RWPE2 (cell line): ENCODE data around the gene ABI2.

Experiments used
- ATAC-seq: fragments of 200-7000 bp; cut with Tn5 transposase; 3 replicates; pipeline ENCODE4 v1.9.1; 2021; ENCODE audit warnings: low read depth
- DNase-seq: peaks from one replicate; pipeline ENCODE4 v3.0.0-alpha.2; 2020; ENCODE audit warnings: low spot score
- H3K27ac ChIP-seq: fragments of 450-650 bp; 2 replicates; pipeline ENCODE4 v1.5.1; 2017; ENCODE audit warnings: mild to moderate bottlenecking; ENCODE audit not compliant: poor library complexity, severe bottlenecking
- H3K27me3 ChIP-seq: fragments of 250-450 bp; sonication (Bioruptor Pico); 2 replicates; pipeline ENCODE4 v1.5.1; 2021; ENCODE audit warnings: mild to moderate bottlenecking, moderate library complexity; ENCODE audit not compliant: insufficient read depth, poor library complexity, severe bottlenecking
- H3K36me3 ChIP-seq: fragments of 250-450 bp; sonication (Bioruptor Pico); 2 replicates; pipeline ENCODE4 v1.5.1; 2020; ENCODE audit warnings: low read depth, mild to moderate bottlenecking, moderate library complexity
- H3K4me1 ChIP-seq: fragments of 250-450 bp; sonication (Bioruptor Pico); 2 replicates; pipeline ENCODE4 v1.5.1; 2021; ENCODE audit warnings: mild to moderate bottlenecking, moderate library complexity; ENCODE audit not compliant: insufficient read depth, poor library complexity, severe bottlenecking
- H3K4me3 ChIP-seq: fragments of 250-450 bp; sonication (Bioruptor Pico); 2 replicates; pipeline ENCODE4 v1.5.1; 2021; ENCODE audit warnings: mild to moderate bottlenecking, moderate library complexity; ENCODE audit not compliant: severe bottlenecking
- H3K9me3 ChIP-seq: fragments of 250-450 bp; sonication (Bioruptor Pico); 2 replicates; pipeline ENCODE4 v1.5.1; 2021; ENCODE audit warnings: mild to moderate bottlenecking, moderate library complexity; ENCODE audit not compliant: severe bottlenecking
- TF ChIP-seq, protein P1 (sequence below): fragments of 450-650 bp; IDR thresholded peaks from one replicate; pipeline ENCODE4 v1.5.1; 2017; ENCODE audit warnings: mild to moderate bottlenecking, moderate library complexity; ENCODE audit not compliant: poor library complexity, severe bottlenecking

The ABI2 gene

DNA sequence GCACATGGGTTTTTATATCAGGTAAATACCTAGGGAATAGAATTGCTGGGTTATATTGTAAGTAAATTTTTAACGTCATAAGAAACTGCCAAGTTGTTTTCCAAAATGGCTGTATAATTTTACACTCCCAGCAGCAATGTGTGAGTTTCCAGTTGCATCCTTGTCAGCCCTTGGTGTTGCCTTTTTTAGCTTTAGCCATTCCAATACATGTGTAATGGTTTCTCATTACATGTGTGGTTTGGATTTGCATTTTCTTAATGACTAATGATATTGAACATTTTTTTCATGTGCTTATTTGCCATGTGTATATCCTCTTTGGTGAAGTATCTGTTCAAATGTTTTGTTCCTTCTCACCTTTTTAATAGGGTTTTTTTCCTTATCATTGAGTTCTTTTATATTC is 70.8 kb downstream of the ABI2 start:
- H3K27me3 ChIP-seq: no peaks in the 10 kb centered on the region
- peaks cover 44% of the 10 kb centered on the region for H3K36me3 ChIP-seq
- H3K4me3 ChIP-seq: no peak overlapping the region
- ATAC-seq (no peak), DNase-seq (no peak)
- no peaks in the 10 kb centered on the region for H3K9me3 ChIP-seq
- no peak overlapping the region for H3K27ac ChIP-seq
- TF ChIP-seq, protein P1, sequence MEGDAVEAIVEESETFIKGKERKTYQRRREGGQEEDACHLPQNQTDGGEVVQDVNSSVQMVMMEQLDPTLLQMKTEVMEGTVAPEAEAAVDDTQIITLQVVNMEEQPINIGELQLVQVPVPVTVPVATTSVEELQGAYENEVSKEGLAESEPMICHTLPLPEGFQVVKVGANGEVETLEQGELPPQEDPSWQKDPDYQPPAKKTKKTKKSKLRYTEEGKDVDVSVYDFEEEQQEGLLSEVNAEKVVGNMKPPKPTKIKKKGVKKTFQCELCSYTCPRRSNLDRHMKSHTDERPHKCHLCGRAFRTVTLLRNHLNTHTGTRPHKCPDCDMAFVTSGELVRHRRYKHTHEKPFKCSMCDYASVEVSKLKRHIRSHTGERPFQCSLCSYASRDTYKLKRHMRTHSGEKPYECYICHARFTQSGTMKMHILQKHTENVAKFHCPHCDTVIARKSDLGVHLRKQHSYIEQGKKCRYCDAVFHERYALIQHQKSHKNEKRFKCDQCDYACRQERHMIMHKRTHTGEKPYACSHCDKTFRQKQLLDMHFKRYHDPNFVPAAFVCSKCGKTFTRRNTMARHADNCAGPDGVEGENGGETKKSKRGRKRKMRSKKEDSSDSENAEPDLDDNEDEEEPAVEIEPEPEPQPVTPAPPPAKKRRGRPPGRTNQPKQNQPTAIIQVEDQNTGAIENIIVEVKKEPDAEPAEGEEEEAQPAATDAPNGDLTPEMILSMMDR: no peak
- peaks cover 38% of the 10 kb centered on the region for H3K4me1 ChIP-seq

DNA sequence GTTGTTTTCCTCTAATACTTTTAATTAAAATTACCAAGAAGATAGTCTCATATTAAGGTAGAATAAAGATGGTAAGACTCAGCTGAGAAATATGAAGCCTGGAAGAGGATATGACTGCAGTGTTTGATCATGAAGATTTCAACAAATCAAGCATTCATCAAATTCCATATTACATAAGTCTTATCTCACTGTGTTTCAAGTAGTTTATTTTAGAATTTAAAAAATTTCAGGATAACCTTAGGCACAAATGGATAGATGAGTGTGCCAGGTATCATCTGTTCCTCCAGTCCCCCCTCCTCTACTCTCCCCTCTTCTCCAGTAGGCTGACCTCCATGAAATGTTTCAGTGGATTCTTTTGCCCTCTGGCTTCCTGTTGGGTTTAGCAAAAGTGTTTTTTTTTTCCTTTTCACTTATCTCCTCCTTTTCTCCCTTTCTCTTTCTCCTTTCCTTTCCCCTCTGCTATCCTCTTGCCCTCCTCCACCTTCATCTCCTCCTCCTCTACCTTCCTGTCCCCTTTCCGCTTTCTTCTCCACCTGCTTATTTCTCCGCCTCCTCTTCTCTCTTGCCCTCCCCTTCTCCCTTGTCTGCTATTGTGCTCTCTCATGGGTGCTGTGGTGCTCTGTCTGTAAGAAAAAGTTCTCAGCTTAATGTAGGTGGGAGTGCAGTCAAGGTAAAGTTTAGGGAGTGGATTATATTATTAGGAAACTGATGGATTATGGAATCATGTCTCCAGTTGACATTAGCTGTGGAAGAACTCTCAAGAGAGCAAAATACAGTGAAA is 72.8 kb downstream of the ABI2 start:
- peaks cover 40% of the 10 kb centered on the region for H3K4me1 ChIP-seq
- TF ChIP-seq, protein P1: no peak
- peak overlapping the region; percentile 52 for H3K27ac ChIP-seq
- DNase-seq: no peak
- H3K4me3 ChIP-seq: no peak overlapping the region
- H3K36me3 ChIP-seq: peaks cover 55% of the 10 kb centered on the region
- ATAC-seq: peak; percentile 71
- no peaks in the 10 kb centered on the region for H3K27me3 ChIP-seq
- H3K9me3 ChIP-seq: no peaks in the 10 kb centered on the region

DNA sequence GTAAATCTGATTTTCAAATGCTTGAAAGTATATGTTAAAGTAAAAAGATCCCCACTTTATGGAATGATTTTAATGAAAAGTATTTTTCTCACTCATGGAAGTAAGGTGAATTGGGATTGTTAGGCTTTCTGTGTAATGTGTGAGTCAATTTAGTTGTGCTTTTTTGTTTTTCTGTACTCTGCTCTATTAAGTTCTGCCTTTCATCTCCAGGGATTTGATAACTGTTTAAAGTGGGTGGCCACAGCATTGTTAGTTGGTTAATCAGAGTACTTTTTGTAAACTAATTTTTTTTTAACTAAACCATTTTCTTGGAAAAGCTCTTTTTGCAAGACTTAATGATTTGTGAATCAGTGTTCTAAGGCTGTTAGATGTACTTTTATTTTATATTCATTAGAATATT is 76.8 kb downstream of the ABI2 start:
- H3K36me3 ChIP-seq: peaks cover 59% of the 10 kb centered on the region
- TF ChIP-seq, protein P1: no peak
- ATAC-seq: no peak
- no peaks in the 10 kb centered on the region for H3K9me3 ChIP-seq
- H3K4me3 ChIP-seq: no peak overlapping the region
- H3K4me1 ChIP-seq: peaks cover 40% of the 10 kb centered on the region
- H3K27ac ChIP-seq: no peak overlapping the region
- no peaks in the 10 kb centered on the region for H3K27me3 ChIP-seq
- DNase-seq: no peak

DNA sequence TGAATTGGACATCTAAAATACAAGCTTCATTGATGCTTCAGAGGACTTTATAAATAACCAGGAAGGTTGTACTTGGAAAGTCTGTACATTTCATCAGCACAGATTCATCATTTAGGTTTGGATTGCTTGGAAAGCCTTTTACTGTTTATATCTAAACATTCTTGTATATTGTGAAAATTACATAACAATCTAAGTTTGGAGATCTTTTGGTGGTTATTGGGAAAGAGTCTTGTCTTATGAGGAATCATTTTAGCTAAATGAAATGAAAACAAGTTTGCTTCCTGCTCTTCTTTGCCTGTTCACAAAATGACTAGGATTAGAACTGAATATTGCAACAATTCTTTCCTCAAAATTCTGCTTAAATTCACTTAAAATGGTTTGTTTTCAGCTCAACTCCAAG is 79.3 kb downstream of the ABI2 start:
- Histone ChIP-seq H3K27me3 (no peaks in the 10 kb centered on the region), H3K4me3 (no peak overlapping the region), H3K4me1 (peaks cover 17% of the 10 kb centered on the region), H3K9me3 (no peaks in the 10 kb centered on the region), H3K36me3 (peaks cover 58% of the 10 kb centered on the region), H3K27ac (no peak overlapping the region)
- TF ChIP-seq, protein P1: no peak
- ATAC-seq: no peak
- no peak for DNase-seq

DNA sequence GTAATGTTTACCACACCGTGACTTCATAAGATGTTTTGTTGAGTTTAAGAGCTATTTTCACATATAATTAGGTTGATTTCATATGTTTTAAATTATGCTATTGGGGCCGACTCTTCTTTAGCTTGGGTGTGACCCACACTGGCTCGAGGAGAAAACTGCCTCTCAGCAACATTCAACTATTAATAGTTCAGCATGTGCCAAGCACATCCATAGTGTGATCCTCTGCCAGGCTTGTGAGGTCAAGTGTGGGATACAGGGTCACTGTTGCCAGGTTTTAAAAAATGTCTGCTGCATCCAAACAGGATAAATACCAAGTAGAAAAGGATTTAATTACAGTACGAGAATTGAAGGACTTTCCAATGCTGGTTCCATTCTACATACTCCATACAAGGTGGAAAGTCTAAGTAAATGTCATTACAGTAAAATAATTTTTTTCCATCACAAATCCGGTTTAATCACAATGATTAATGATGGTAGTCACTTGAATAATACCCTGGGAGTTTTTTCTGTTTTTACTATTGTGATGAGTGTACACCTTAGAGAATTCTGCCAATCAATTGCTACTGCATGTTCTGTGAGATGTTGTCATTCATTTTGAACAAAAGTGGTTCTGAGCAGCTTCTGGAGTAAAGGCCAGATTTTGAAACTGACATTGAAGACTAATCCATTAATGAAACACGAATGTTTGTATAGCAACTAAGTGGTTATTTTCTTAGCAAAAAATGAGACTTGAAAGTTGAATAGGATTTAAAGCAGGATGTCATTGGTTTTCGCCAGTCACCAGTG is 84.5 kb downstream of the ABI2 start:
- Histone ChIP-seq H3K4me3 (no peak overlapping the region), H3K27ac (no peak overlapping the region), H3K36me3 (peaks cover 35% of the 10 kb centered on the region), H3K4me1 (no peaks in the 10 kb centered on the region), H3K9me3 (no peaks in the 10 kb centered on the region), H3K27me3 (no peaks in the 10 kb centered on the region)
- DNase-seq (no peak), ATAC-seq (no peak)
- TF ChIP-seq, protein P1: no peak
